GM19324 (cell line): ENCODE results near the gene ATP11A.

Experiments
- ATAC-seq: cut with Tn5 transposase; IDR thresholded peaks from one replicate; pipeline ENCODE4 v1.9.1; 2021; ENCODE audit warnings: mild to moderate bottlenecking, moderate library complexity; ENCODE audit not compliant: unreplicated experiment, low FRiP score

Gene ATP11A

GRCh38 chr13:112689303-112690245 lies at the start of gene ATP11A:
ATP11A (plus strand) TSS chr13:112690038; CDS start chr13:112690417, 379 bp downstream.
- peak; percentile 87 for ATAC-seq

GRCh38 chr13:112641456-112642089 lies 48.3 kb upstream of the ATP11A start:
- ATAC-seq, result no peak

- no peak for ATAC-seq
These were observed 47.8 kb upstream of the ATP11A start for GRCh38 chr13:112642090-112642460.

GRCh38 chr13:112643759-112644459 lies 45.9 kb upstream of the ATP11A start:
- no peak for ATAC-seq

GRCh38 chr13:112645327-112645914 lies 44.4 kb upstream of the ATP11A start:
- ATAC-seq, result no peak

GRCh38 chr13:112647256-112647655 lies 42.6 kb upstream of the ATP11A start:
- no peak for ATAC-seq

- ATAC-seq, result no peak
These were observed 41.7 kb upstream of the ATP11A start for GRCh38 chr13:112648101-112648500.

- ATAC-seq, result no peak
These were observed 40.7 kb upstream of the ATP11A start for GRCh38 chr13:112648966-112649690.

GRCh38 chr13:112651311-112651710 lies 38.5 kb upstream of the ATP11A start:
- no peak for ATAC-seq

- ATAC-seq, result no peak
These were observed 37.9 kb upstream of the ATP11A start for GRCh38 chr13:112651750-112652511.

- no peak for ATAC-seq
These were observed 37.2 kb upstream of the ATP11A start for GRCh38 chr13:112652512-112653070.

GRCh38 chr13:112653071-112653470 lies 36.8 kb upstream of the ATP11A start:
- no peak for ATAC-seq

- ATAC-seq, result no peak
These were observed 33.9 kb upstream of the ATP11A start for GRCh38 chr13:112655913-112656312.

- ATAC-seq, result no peak
These were observed 31.9 kb upstream of the ATP11A start for GRCh38 chr13:112657850-112658445.

GRCh38 chr13:112658808-112659207 lies 31.0 kb upstream of the ATP11A start:
- ATAC-seq, result no peak

- no peak for ATAC-seq
These were observed 28.5 kb upstream of the ATP11A start for GRCh38 chr13:112661291-112661690.

- no peak for ATAC-seq
These were observed 25.2 kb upstream of the ATP11A start for GRCh38 chr13:112664501-112665203.

- no peak for ATAC-seq
These were observed 20.9 kb upstream of the ATP11A start for GRCh38 chr13:112668924-112669323.
